AG04450 (cell line): ENCODE results near the gene CCDC3. TPM values are rescaled to one million over a fixed set of nuclear protein-coding genes. Genes with fewer than 3 reads are reported as not detected.

Source experiments
- CTCF ChIA-PET: fragments of 300-600, 350-600 bp; formaldehyde crosslinking; extraction: SDS; loops from one replicate; lab custom pipeline; 2022; ENCODE audit warnings: antibody characterized with exemption, inconsistent platforms; lab: Charles Lee
- POLR2A ChIA-PET: fragments of 350-600 bp; formaldehyde crosslinking; extraction: SDS; loops from one replicate; lab custom pipeline; 2021; ENCODE audit warnings: antibody characterized with exemption, inconsistent platforms; lab: Yijun Ruan, JAX
- DNase-seq: peaks from one replicate; pipeline ENCODE4 v3.0.0-alpha.2; 2011; ENCODE audit warnings: low read depth, low spot score
- H3K27ac ChIP-seq: one replicate; pipeline ENCODE4 v1.5.1; 2012; ENCODE audit warnings: low read depth, low read length, control low read depth
- H3K27me3 ChIP-seq: one replicate; pipeline ENCODE4 v1.6.0; 2012; ENCODE audit warnings: low read length; ENCODE audit not compliant: control insufficient read depth, insufficient read depth
- H3K4me3 ChIP-seq: 2 replicates; pipeline ENCODE4 v1.5.1; 2011; ENCODE audit warnings: mild to moderate bottlenecking, low read depth, low read length, control low read depth
- H3K9me3 ChIP-seq: 2 replicates; pipeline ENCODE4 v1.5.1; 2012; ENCODE audit warnings: low read length; ENCODE audit not compliant: control insufficient read depth, insufficient read depth
- polyA plus RNA-seq: library from polyadenylated mRNA; depleted of rRNA; stranded (reverse); fragments of >200 nt; gene quantifications from 2 replicates; pipeline ENCODE4 v1.2.3, GENCODE V29; 2011
- TF ChIP-seq, protein P1 (sequence below): IDR thresholded peaks from 2 replicates; pipeline ENCODE4 v1.5.1; 2011; ENCODE audit warnings: low read depth, low read length, control low read depth, inconsistent platforms

The CCDC3 gene
- polyA plus RNA-seq, 1 experiment, result 3.3 TPM

DNA sequence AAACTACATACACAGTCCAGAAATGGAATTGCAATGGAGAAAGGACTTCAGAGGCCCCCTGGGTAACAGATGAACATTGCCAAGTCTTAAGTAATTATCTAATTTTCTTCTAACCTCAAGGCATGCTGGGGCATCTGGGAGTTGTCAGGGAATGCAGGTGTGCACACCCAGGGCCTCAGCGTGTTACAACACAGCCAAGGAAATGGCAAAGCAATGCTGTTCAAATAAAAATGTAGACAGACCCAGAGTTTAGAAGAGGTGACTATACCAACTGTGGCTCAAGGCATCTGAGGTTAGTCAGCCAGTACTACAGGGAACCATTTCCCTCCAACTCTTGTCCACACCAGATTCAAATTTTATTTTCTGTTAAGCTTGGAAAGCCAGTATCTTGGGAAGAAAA is 73.6 kb downstream of the CCDC3 start:
- CTCF ChIA-PET, result no interaction called here
- no peak for DNase-seq
- no peak overlapping the region for H3K27ac ChIP-seq

DNA sequence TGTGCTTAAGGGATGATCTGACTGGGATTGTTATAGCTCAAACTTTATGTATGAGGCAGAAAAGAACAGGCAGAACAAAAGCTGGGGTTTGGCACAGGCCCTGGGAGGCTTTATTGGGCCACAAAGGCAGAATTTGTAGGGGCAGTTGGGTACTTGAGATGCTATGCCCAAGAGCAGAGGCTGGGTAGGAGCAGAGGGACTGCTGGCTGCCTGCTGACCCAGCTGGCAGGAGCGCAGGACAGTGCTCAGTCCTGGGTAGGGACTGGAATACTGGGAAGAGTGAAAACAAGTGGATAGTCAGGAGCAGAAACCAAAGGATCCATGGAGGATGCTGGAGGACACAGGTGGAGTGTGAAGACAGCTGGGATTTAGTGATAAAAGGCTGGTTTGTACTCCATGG is 75.7 kb downstream of the CCDC3 start:
- Histone ChIP-seq H3K27me3 (no peaks in the 10 kb centered on the region), H3K9me3 (peaks cover 3% of the 10 kb centered on the region; the same call in 1 of the 2 replicates), H3K27ac (no peak overlapping the region), H3K4me3 (no peak overlapping the region)
- ChIA-PET POLR2A (no interaction called here), CTCF (no interaction called here)
- no peak for DNase-seq
- TF ChIP-seq, protein P1, sequence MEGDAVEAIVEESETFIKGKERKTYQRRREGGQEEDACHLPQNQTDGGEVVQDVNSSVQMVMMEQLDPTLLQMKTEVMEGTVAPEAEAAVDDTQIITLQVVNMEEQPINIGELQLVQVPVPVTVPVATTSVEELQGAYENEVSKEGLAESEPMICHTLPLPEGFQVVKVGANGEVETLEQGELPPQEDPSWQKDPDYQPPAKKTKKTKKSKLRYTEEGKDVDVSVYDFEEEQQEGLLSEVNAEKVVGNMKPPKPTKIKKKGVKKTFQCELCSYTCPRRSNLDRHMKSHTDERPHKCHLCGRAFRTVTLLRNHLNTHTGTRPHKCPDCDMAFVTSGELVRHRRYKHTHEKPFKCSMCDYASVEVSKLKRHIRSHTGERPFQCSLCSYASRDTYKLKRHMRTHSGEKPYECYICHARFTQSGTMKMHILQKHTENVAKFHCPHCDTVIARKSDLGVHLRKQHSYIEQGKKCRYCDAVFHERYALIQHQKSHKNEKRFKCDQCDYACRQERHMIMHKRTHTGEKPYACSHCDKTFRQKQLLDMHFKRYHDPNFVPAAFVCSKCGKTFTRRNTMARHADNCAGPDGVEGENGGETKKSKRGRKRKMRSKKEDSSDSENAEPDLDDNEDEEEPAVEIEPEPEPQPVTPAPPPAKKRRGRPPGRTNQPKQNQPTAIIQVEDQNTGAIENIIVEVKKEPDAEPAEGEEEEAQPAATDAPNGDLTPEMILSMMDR, result no peak

More for the DNA sequence above, 73.6 kb downstream of the CCDC3 start:
- TF ChIP-seq, protein P1, result no peak
- POLR2A ChIA-PET, result no interaction called here
- H3K9me3 ChIP-seq, result peaks cover 3% of the 10 kb centered on the region; the same call in 1 of the 2 replicates
- H3K27me3 ChIP-seq, result no peaks in the 10 kb centered on the region
- no peak overlapping the region for H3K4me3 ChIP-seq

DNA sequence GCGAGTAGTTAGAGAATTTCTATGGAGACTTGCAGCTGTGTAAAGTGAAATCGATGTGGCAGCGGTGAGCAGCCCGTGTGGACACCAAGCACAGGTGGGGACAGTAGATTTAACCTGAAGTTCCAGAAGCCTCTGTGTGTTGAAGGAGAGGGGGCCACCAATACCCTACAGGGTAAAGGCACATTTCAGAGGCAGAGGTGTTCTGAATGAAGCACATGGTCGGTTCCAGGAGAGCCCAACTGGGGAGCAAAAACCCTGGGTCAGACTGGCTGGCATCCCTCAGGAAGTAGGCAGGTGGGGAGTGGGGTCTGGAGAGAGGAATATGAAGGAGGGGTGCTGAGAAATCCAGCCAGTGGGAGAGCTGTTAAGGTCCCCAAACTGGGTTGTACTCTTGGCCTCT is 76.6 kb downstream of the CCDC3 start:
- Histone ChIP-seq H3K27me3 (no peaks in the 10 kb centered on the region), H3K27ac (no peak overlapping the region), H3K4me3 (no peak overlapping the region), H3K9me3 (peaks cover 3% of the 10 kb centered on the region; the same call in 1 of the 2 replicates)
- TF ChIP-seq, protein P1, result no peak
- no peak for DNase-seq
- POLR2A ChIA-PET, result no interaction called here
- CTCF ChIA-PET, result no interaction called here

DNA sequence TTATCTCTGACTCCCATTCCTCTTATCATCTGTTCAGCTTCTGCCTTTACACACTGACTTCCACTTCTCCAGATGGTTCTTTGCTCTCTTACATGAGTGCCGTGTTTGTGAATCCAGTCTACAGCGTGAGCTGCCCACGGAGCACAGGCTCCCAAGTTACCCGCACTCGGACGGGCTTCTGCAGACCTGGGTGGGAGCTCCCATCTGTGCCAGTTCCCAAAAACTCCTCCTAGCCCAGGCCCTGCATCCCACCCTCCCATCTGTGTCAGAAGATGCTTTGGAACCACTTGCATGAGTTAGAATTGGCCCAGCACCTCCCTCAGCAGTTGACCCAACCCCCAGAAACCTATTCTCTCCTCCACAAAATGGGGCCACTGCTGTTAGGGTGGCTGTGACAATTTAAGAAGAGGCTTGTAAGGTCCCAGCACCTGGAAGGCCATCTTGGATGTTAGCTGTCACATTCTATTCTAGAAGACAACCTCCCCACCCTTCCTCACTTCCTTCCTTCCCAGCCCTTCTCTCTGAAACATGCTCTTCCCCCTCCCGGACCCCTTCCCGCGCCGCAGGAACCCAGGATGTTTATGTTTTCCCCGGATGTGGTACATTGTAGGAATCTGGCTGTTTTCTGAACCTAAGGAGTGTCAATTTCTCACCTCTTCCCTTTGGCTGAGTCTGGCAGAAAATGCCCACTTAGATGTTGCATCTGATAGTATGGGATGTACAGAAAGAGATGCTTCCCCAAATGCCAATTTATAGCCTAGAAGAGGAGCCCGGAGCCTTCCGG is 79.2 kb downstream of the CCDC3 start:
- no peak for DNase-seq
- H3K27me3 ChIP-seq, result no peaks in the 10 kb centered on the region
- ChIA-PET POLR2A (no interaction called here), CTCF (no interaction called here)
- TF ChIP-seq, protein P1, result no peak
- H3K27ac ChIP-seq, result no peak overlapping the region
- H3K4me3 ChIP-seq, result no peak overlapping the region
- peaks cover 3% of the 10 kb centered on the region; the same call in 1 of the 2 replicates for H3K9me3 ChIP-seq

DNA sequence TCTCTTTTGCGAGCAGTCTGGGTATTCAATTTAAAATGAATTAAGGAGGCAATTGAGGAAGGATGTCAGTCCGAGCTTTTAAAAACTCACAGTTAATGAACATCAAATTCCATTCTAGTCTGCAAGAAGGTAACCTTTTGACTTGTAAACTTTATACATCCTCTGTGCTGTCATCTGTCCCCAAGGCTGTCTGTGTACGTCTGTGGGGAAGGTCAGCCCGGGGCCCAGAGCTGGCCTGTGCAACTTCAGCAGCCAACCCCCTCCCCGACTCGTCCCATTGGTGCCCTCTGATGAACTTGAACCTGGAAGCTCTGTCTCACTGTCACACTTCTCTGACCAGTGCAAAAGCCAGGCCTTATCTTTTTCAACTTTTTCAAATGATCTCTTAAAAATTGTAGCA is 80.3 kb downstream of the CCDC3 start:
- TF ChIP-seq, protein P1, result no peak
- no peak for DNase-seq
- ChIA-PET POLR2A (no interaction called here), CTCF (no interaction called here)
- Histone ChIP-seq H3K27me3 (no peaks in the 10 kb centered on the region), H3K27ac (no peak overlapping the region), H3K9me3 (peaks cover 6% of the 10 kb centered on the region; the same call in 1 of the 2 replicates), H3K4me3 (no peak overlapping the region)
